NOMO-1 (cell line): ENCODE data around the gene GLB1L.
A peak's percentile ranks its signal among the peaks of the same experiment; 100 is the strongest.

Experiments used
- DNase-seq, 2 experiments: peaks; one replicate each; lab custom pipeline; 2025; ENCODE audit not compliant: unreplicated experiment in 2 of 2; lab: John Stamatoyannopoulos, UW

GLB1L gene

DNA sequence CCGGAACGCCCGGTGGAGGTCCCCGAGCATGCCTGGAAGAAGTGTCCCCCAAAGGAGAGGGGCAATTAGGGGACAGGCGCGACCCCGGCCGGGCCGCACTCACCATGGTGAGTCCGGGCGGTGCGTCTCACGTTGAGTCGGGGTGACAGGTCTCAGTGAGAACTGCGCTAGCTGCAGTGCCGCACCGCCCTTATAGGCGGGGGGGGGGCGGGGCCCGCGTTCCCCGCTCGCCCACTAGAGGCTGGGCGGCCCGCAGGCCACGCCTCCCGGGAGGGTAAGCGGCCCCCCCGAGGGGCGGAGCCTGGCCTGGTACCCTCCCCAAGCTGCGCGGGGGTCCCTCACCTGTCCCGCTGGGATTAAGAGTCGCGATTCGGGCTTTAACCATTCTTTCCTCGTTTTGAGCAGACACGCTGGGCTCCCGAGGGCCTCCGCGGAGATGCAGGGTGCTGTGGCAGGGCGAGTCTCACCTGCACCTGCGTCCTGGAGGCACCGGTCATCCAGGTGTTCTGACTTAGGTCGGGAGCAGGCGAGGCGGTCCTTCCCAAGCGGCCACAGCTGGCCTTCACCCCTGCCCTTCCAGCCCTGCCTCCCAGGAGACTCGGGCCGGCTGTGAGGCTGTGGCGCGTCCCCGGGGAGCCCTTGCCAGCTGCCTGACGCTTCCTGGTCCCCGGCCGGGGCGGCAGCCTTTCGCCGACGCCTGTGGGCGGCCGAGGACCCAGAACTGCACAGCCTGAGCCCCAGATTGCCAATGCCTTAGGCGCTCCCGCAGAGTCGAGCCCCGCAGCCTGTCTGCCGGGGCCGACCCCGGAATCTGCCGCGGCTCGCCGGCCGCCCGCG lies 8.7 kb upstream of the GLB1L start, which contains the start of gene TUBA4A:
Gene TUBA4A (minus strand): TSS at position 166 of the 837 bp plus-strand sequence. CDS start 60 bp downstream, at position 106.
- DNase-seq, result peak; percentile 64 to 75

DNA sequence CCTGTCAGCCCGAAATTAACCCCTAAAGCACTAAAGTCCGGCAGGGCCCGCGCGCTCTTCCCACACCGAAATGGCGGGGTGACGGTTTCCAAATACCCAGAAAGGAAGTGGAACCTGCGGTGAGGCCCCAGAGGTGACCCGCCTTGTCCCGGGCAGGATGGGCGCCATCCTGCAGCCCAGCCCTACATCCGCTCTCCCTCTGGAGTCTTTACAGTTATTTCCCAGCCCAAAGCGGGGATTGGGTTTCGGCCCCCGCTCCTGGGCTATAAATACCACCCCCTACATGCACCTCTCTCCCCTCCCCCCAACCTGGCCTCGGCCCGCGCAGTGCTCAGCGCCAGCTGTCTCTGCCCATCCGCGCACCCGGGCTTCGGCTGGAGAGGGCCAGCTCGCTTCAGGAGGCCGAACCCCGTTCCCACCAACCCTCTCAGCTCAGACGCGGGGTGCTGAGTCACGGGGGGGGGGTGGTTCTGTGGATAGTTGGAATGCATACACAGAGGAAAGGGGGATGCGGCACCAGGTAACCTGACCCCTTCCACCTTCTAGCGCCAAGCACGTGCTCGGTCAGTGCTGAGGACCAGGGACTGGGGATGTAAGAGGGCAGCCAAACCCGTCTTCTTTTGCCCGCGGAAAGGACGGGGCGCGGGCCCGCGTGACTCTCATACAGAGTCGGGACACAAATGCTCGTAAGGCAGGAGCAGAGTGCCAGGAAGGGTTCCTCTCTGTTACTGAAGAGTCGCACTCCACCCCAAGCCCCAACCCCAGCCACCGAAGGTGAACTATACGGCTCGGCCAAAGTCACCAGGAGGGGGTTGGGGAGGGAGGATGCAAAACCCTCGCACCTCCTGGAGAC lies 7.9 kb upstream of the GLB1L start, which contains the start of gene TUBA4B:
Gene TUBA4B (plus strand): TSS at position 344 of the 853 bp plus-strand sequence. CDS start 165 bp downstream, at position 509.
- peak; percentile 51 to 55 for DNase-seq

- DNase-seq, result no peak
Observed at GRCh38 chr2:219252570-219252899, 7.3 kb upstream of the GLB1L start.

DNA sequence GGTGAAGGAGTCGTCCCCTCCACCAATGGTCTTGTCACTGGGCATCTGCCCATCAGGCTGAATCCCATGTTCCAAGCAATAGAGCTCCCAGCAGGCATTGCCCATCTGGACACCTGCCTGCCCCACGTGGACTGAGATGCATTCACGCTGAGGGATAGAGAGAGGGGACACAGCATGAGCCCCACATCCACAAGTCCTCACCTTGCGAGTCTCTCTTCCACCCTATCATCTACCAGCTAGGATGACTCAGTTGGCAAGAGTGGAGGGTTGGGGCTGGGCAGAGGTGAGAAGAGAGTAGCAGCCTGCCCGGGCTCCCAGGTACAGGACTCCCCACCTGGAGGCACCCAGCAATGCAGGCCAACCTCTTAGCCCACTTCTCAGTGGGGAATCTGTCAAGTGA lies 6.8 kb upstream of the GLB1L start:
- DNase-seq, result no peak

GRCh38 chr2:219251656-219252055 lies 6.4 kb upstream of the GLB1L start:
- no peak for DNase-seq

DNA sequence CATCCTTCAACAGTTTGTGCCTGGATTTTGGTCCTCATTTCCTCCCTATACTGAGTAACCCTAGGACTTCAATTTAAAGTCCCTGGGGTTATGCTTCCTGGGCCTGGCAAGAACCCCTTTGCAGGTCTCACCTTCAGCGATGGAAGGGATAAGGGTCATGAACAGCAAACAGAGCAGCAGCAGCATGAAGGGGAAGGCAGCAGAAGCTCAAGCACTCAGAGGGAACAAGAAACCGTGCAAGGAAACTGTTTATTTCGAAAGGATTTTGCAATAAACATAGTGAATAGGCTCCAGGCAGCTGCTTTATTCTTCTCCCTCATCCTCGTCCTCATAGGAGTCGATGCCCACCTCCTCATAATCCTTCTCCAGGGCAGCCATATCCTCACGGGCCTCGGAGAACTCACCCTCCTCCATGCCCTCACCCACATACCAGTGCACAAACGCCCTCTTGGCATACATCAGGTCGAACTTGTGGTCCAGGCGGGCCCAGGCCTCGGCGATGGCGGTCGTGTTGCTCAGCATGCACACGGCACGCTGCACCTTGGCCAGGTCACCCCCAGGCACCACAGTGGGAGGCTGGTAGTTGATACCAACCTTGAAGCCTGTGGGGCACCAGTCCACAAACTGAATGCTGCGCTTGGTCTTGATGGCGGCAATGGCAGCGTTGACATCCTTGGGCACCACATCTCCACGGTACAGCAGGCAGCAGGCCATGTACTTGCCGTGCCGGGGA lies 5.0 kb upstream of the GLB1L start:
- peak; percentile 61 to 63 for DNase-seq

DNA sequence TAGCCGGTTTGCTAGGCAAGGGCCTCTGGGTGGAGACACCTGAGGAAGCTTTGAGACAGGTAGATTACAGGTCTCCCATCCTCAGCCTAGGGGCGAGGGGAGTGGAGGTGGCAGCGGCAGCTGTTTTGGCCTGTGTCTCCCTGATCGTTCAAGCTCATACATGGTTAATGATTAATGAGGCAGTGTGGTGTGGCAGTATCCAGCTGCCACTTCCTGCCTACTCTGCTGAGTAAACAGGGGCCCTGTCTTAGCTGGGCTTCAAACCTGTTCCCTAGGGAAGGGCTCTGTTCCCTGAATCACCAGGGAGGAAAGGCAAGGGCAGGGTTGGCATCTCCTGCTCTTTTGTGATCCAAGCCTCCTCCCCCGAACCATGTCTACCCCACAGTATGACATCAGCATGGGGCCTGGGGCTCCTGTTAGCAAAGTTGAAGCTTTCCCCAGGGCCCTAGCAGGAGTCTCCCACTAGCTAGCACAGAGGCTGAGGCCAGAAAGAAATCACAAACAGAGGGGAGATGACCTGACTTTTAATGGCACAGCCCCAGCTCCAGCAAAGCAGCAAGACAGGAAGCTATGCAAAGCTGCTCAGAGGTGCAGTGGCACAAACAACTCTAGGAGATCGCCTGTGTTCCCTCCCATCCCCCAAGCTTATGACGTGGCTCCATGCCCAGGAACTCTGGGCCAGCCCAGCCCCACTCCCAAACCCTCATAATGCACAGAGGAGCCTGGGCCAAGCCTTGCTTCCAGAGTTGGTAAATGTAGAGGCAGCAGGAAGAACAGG lies 4.1 kb upstream of the GLB1L start:
- peak; percentile 47 to 77 for DNase-seq

DNA sequence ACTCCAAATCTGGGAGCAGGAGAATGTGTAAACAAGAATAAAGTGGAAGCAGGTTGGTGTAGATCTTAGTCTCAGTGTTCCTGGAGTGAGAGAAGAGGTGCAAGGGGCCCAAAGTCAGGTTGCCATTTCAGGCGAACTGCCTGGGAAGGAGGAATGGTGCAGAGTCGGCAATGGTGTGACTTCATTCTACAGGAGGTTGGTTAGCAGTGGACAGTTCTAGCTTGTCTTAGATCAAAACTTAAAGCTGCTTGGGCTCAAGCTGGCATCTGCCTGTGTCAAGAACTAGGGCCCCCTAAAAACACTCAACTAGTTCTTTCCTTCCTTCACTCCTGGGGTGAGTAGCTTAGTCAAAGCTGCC lies 3.6 kb upstream of the GLB1L start:
- no peak for DNase-seq

- no peak for DNase-seq
Observed at GRCh38 chr2:219247678-219248642, 2.7 kb upstream of the GLB1L start.

DNA sequence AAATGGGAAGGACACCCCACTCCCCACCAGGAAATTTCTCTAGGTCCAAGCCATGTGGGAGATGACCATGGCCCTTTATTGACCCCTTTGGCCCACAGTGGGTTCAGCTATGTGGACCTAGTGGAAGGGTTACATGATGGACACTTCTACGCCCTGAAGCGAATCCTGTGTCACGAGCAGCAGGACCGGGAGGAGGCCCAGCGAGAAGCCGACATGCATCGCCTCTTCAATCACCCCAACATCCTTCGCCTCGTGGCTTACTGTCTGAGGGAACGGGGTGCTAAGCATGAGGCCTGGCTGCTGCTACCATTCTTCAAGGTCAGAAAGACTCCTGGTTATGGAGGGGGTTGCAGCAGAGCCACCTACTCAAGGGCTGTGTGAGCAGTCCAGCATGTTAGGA lies 1.3 kb upstream of the GLB1L start:
- no peak for DNase-seq

DNA sequence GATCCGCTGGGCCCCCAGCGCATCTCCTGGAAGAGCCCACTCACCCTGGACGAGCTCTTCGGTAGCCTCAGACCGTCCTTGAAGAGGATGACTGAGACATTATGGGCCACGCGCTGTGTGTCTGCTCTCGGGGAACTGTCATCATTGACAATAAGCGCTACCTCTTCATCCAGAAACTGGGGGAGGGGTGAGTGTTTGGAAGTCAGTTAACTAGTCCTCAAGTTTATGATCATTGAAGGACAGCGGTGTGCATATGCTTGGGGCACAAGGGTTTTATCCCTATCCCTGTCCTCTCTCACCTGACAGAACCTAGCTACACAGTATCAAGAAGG lies 621 bp upstream of the GLB1L start:
- DNase-seq, result no peak

DNA sequence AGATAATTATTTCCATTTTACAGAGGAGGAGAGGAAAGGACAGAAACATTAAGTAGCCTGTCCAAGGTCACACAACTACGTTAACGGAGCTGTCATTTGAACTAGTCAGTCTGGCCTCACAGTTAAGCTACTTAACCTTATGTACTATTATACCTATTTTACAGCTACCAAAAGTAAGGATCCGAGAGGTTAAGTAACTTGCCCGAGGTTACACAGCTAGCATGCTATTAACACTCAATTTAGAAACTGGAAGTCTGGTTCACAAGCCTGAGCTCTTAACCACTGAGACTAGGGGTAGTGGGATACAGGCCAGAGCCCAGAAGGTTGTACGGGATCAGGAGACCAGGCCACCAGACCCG lies 476 bp downstream of the GLB1L start:
- no peak for DNase-seq

DNA sequence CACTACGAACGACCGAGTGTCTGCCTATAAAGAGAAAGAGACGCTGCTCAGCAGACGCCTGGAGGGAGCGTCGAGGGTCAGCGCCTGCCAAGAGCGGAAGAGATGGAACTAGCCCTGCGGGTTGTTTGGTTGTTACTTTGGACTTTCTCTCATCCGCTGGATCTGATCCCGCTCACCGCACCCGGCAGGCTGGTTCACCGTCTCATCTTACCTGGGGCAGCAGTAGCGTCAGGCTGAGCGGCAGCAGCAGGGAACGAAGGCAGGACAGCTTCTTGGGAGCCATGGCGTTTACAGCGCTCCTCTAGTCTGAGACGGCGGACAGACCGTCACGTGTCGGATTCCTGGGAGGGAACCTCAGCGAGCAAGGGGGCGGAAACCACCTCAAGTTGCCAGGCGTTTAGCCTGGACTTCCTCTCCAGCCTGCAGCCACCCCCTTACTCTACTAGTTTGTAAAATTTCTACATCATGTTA lies 1.9 kb downstream of the GLB1L start:
- peak; percentile 49 to 56 for DNase-seq

DNA sequence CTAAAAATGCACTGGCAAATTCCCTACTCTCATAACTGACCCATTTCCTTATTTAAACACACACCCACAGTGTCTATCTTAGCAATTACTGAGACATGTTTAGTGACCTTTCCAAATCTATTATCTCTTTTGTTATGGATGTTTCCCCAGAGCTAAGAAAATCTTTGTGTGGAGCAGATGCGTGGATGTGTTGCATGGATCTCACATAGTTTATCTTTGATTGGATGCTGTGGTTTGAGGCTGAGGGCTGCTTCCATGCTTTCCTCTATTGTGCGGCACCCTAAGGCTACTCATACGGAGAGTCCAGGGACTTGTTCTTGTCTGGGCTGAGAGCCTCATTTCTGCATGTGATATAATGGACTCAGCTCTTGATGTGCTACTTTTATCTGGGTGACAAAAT lies 10.9 kb downstream of the GLB1L start:
- no peak for DNase-seq

GRCh38 chr2:219230059-219230540 lies 15.1 kb downstream of the GLB1L start:
- DNase-seq, result peak in 1 of 2 experiments; percentile 43

- peak; percentile 99 for DNase-seq
Observed at GRCh38 chr2:219229305-219230058, 15.8 kb downstream of the GLB1L start, which contains the start of the genes ANKZF1 and ATG9A. Gene ANKZF1, plus strand, starts transcription at chr2:219229806. Its CDS starts 452 bp downstream, at chr2:219230258. Gene ATG9A, minus strand, starts transcription at chr2:219229636. Its CDS starts 1,612 bp downstream, at chr2:219228024.

DNA sequence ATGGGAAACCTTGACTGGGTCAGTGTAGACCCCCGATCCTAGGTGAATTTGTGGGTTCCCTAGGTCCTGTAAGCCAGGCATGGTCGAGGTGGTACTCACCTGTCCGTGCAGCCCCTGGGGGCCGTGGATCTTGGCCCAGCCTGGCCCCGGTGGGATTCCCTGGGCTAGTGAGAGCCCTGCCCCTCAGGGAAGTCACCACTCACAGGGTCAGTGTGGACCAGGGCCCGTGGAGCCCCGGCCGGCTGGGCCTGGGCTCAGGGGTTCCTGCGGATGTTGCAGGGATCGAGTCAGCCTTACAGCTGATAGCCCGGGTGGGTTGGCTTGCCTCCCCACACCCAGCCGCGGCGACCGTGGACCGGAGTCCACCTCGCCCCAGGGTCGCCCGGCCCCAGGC lies 16.3 kb downstream of the GLB1L start:
- DNase-seq, result no peak
